ENCODE results near the gene LRMDA.

LRMDA gene

DNA sequence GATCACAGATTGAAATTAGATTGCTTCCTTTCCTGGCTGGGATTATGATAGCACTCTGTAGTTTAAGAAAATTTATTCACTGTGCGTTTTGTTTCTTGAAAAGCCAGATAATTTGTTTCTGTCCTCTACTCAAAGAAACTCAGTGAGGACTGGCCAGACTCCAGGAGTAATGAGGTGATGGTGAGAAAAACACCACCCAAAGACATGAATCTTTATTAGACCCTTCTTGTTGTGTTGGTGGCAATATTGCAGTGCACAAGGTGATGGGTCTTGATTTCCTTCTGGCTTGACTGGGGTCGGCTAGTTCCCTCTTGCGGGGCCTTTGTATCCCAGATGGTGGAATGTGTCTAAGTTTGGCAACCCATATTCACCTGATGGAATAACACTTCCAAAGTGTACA lies 756.8 kb downstream of the LRMDA start:
- no peak overlapping the region for H3K27ac ChIP-seq
- no peaks in the 10 kb centered on the region for H3K36me3 ChIP-seq (ENCODE audit: insufficient read depth)
- H3K4me3 ChIP-seq (IDR thresholded peaks at IDR 0.05; ENCODE audit: insufficient read depth, low read depth, low read length): no peak overlapping the region
- no peak overlapping the region for H3K4me2 ChIP-seq
- H4K20me1 ChIP-seq (ENCODE audit: insufficient read depth): no peaks in the 10 kb centered on the region
- H2AFZ ChIP-seq (ENCODE audit: low read depth): no peak overlapping the region
- H3K4me1 ChIP-seq (ENCODE audit: low read depth, poor library complexity, severe bottlenecking): no peaks in the 10 kb centered on the region
- no peak overlapping the region for H3K9ac ChIP-seq
- TF ChIP-seq, protein P1, sequence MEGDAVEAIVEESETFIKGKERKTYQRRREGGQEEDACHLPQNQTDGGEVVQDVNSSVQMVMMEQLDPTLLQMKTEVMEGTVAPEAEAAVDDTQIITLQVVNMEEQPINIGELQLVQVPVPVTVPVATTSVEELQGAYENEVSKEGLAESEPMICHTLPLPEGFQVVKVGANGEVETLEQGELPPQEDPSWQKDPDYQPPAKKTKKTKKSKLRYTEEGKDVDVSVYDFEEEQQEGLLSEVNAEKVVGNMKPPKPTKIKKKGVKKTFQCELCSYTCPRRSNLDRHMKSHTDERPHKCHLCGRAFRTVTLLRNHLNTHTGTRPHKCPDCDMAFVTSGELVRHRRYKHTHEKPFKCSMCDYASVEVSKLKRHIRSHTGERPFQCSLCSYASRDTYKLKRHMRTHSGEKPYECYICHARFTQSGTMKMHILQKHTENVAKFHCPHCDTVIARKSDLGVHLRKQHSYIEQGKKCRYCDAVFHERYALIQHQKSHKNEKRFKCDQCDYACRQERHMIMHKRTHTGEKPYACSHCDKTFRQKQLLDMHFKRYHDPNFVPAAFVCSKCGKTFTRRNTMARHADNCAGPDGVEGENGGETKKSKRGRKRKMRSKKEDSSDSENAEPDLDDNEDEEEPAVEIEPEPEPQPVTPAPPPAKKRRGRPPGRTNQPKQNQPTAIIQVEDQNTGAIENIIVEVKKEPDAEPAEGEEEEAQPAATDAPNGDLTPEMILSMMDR (conservative IDR thresholded peaks at IDR 0.05; ENCODE audit: low read depth, low read length): no peak
- no peaks in the 10 kb centered on the region for H3K27me3 ChIP-seq (ENCODE audit: insufficient read depth, low read depth)
- H3K79me2 ChIP-seq (ENCODE audit: insufficient read depth, low read depth): no peaks in the 10 kb centered on the region

DNA sequence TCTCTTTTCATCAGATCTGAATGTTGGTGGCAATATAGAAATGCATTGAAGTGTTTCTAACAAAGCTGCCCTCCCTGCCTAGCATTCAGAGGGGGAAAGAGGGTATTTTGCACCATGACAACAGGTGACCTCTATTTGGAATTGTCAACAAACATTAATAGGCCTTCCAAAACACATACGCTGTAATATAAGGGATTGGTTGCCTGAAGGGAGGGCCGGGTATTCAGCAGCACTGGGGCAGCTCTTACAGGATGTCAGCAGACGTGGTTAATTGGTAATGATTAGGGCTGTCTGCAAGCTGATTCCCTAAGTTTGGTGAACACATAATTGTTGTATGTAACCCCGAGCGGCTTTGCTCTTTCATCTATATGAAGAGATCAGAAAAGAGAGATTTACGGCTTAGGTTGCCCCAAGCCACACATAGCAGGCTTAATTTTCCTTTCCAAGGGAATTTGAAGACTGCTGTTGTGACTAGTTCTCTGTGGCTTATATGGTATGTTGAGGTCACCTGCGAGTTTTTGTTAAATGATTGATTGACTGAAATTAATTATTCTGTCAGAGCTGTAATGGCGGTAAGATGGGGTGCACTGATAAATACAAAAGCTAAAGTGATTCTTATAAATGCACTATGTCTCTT lies 759.3 kb downstream of the LRMDA start:
- Histone ChIP-seq H3K9ac (no peak overlapping the region), H3K27me3 (ENCODE audit: insufficient read depth, low read depth) (no peaks in the 10 kb centered on the region), H3K27ac (no peak overlapping the region), H3K36me3 (ENCODE audit: insufficient read depth) (no peaks in the 10 kb centered on the region), H3K4me1 (ENCODE audit: low read depth, poor library complexity, severe bottlenecking) (no peaks in the 10 kb centered on the region), H2AFZ (ENCODE audit: low read depth) (no peak overlapping the region), H3K4me2 (no peak overlapping the region), H3K4me3 (IDR thresholded peaks at IDR 0.05; ENCODE audit: insufficient read depth, low read depth, low read length) (no peak overlapping the region), H4K20me1 (ENCODE audit: insufficient read depth) (no peaks in the 10 kb centered on the region), H3K79me2 (ENCODE audit: insufficient read depth, low read depth) (no peaks in the 10 kb centered on the region)
- TF ChIP-seq, protein P1 (conservative IDR thresholded peaks at IDR 0.05; ENCODE audit: low read depth, low read length): no peak

DNA sequence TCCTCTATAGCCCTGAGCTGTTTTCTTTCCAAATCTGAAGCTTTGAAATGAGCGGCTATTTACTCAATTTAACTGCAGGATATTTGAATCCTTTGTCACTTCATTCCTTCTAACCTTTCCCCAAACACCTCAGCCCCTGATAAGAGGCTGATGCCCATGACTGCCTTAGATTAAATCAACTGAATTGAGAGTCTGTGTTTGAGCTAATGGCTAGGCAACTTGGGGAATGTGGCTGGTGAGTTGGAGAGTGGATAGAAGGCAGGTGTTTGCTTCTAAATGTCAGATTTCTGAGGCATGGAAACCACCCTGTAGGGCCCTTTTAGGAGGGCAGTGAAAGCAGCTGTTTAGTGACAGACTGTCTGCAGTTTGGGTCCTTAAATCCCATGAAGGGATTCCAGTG lies 759.9 kb downstream of the LRMDA start:
- TF ChIP-seq, protein P1 (conservative IDR thresholded peaks at IDR 0.05; ENCODE audit: low read depth, low read length): no peak
- H3K27me3 ChIP-seq (ENCODE audit: insufficient read depth, low read depth): no peaks in the 10 kb centered on the region

DNA sequence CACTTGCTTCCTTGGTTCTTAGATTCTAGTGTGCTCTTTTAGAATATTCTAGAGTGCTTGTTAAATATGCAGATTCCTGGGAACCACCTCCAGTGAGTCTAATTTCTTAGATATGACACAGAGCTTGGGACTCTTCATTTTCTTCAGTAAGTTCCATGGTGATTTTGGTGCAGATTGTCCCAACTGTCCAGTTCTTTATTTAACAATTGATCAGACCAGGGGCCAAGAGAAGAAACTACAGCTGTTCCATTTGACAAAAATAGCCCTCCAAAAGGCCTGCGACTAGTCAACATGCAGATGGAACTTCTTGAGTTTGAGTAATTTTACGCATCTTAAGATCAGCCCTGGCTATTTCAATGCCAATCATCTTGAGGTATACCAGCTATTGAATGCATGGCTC lies 760.7 kb downstream of the LRMDA start:
- Histone ChIP-seq H3K4me1 (ENCODE audit: low read depth, poor library complexity, severe bottlenecking) (no peaks in the 10 kb centered on the region), H3K79me2 (ENCODE audit: insufficient read depth, low read depth) (no peaks in the 10 kb centered on the region), H3K9ac (no peak overlapping the region), H4K20me1 (ENCODE audit: insufficient read depth) (no peaks in the 10 kb centered on the region), H3K27me3 (ENCODE audit: insufficient read depth, low read depth) (no peaks in the 10 kb centered on the region), H2AFZ (ENCODE audit: low read depth) (no peak overlapping the region), H3K4me2 (no peak overlapping the region), H3K4me3 (IDR thresholded peaks at IDR 0.05; ENCODE audit: insufficient read depth, low read depth, low read length) (no peak overlapping the region), H3K36me3 (ENCODE audit: insufficient read depth) (no peaks in the 10 kb centered on the region), H3K27ac (no peak overlapping the region)
- TF ChIP-seq, protein P1 (conservative IDR thresholded peaks at IDR 0.05; ENCODE audit: low read depth, low read length): no peak

More for the DNA sequence above, 759.9 kb downstream of the LRMDA start:
- H3K79me2 ChIP-seq (ENCODE audit: insufficient read depth, low read depth): no peaks in the 10 kb centered on the region
- H3K4me3 ChIP-seq (IDR thresholded peaks at IDR 0.05; ENCODE audit: insufficient read depth, low read depth, low read length): no peak overlapping the region
- H2AFZ ChIP-seq (ENCODE audit: low read depth): no peak overlapping the region
- no peaks in the 10 kb centered on the region for H4K20me1 ChIP-seq (ENCODE audit: insufficient read depth)
- H3K9ac ChIP-seq: no peak overlapping the region
- no peak overlapping the region for H3K4me2 ChIP-seq
- H3K36me3 ChIP-seq (ENCODE audit: insufficient read depth): no peaks in the 10 kb centered on the region
- no peaks in the 10 kb centered on the region for H3K4me1 ChIP-seq (ENCODE audit: low read depth, poor library complexity, severe bottlenecking)
- no peak overlapping the region for H3K27ac ChIP-seq
